Caco-2 (cell line): ENCODE measurements around the gene RGS6. TPM values are rescaled to one million over a fixed set of nuclear protein-coding genes. Genes with fewer than 3 reads are reported as not detected.

Experiments
- BruUV-seq: library from RNA; stranded (reverse); fragments of 400-500 nt; replicated peaks from 2 replicates; lab custom pipeline; 2021; lab: Mats Ljungman, UMichigan
- CTCF ChIA-PET: fragments of 300-600 bp; sonication (Branson Sonifier 250); formaldehyde crosslinking; loops from one replicate; lab custom pipeline; 2022; ENCODE audit warnings: antibody characterized with exemption; lab: Charles Lee
- POLR2A ChIA-PET: fragments of 300-600 bp; sonication (Branson Sonifier 250); formaldehyde crosslinking; loops from one replicate; lab custom pipeline; 2022; ENCODE audit warnings: antibody characterized with exemption; lab: Charles Lee
- DNase-seq, 2 experiments: peaks; one replicate each; pipeline versions ENCODE4 v3.0.0 to v3.0.0-alpha.2; 2020 to 2022
- H3K27me3 ChIP-seq: replicated peaks from 2 replicates; pipeline ENCODE4 v1.6.0; 2011; ENCODE audit warnings: low read length; ENCODE audit not compliant: control insufficient read depth, insufficient read depth
- H3K36me3 ChIP-seq: 2 replicates; pipeline ENCODE4 v1.5.1; 2011; ENCODE audit warnings: low read length; ENCODE audit not compliant: control insufficient read depth, insufficient read depth
- H3K4me1 ChIP-seq: fragments of 250-450 bp; sonication (Bioruptor Pico); 2 replicates; pipeline ENCODE4 v1.5.1; 2020; ENCODE audit warnings: mild to moderate bottlenecking
- H3K4me3 ChIP-seq: 2 replicates; pipeline ENCODE4 v1.5.1; 2011; ENCODE audit warnings: low read depth, mild to moderate bottlenecking, control low read depth, low read length
- H3K9me3 ChIP-seq: fragments of 250-450 bp; sonication (Bioruptor Pico); 2 replicates; pipeline ENCODE4 v1.5.1; 2020; ENCODE audit warnings: mild to moderate bottlenecking, moderate library complexity
- H3K27ac Mint-ChIP-seq: one replicate; pipeline ENCODE4 v1.8.0; 2022; ENCODE audit warnings: mixed read lengths; ENCODE audit not compliant: unreplicated experiment
- H3K27me3 Mint-ChIP-seq: one replicate; pipeline ENCODE4 v1.8.0; 2022; ENCODE audit warnings: mixed read lengths; ENCODE audit not compliant: insufficient read depth, unreplicated experiment
- H3K36me3 Mint-ChIP-seq: one replicate; pipeline ENCODE4 v1.8.0; 2022; ENCODE audit warnings: mild to moderate bottlenecking, mixed read lengths; ENCODE audit not compliant: insufficient read depth, unreplicated experiment
- H3K4me1 Mint-ChIP-seq: one replicate; pipeline ENCODE4 v1.8.0; 2022; ENCODE audit warnings: low read depth, mixed read lengths; ENCODE audit not compliant: unreplicated experiment
- H3K4me3 Mint-ChIP-seq: one replicate; pipeline ENCODE4 v1.8.0; 2022; ENCODE audit warnings: mild to moderate bottlenecking, moderate library complexity, mixed read lengths; ENCODE audit not compliant: unreplicated experiment
- H3K9me3 Mint-ChIP-seq: one replicate; pipeline ENCODE4 v1.8.0; 2022; ENCODE audit warnings: mixed read lengths; ENCODE audit not compliant: unreplicated experiment
- intact Hi-C: fragments of 100-400 bp; cut with micrococcal nuclease; formaldehyde crosslinking; loops from one replicate; pipeline ENCODE4 v1.10.0; 2022; ENCODE audit not compliant: unreplicated experiment
- total RNA-seq: library from RNA; stranded (reverse); gene quantifications from 2 replicates; pipeline ENCODE4 v1.2.3, GENCODE V29; 2022
- TF ChIP-seq, protein P1 (sequence below), 2 experiments: fragments of 200-600 bp in 1 of 2; IDR thresholded peaks; 1 replicate in 1 of 2; 2 replicates in 1 of 2; pipeline versions ENCODE4 v1.5.1 to v1.8.0; 2011 to 2022; ENCODE audit warnings: antibody characterized with exemption in 1 of 2, control low read depth in 1 of 2, inconsistent platforms in 1 of 2, low read depth in 1 of 2, low read length in 1 of 2, mild to moderate bottlenecking in 1 of 2, moderate library complexity in 1 of 2; ENCODE audit not compliant: insufficient read depth in 1 of 2, severe bottlenecking in 1 of 2, unreplicated experiment in 1 of 2

RGS6 gene
- total RNA-seq, 1 experiment from 2014 or later = not detected

DNA sequence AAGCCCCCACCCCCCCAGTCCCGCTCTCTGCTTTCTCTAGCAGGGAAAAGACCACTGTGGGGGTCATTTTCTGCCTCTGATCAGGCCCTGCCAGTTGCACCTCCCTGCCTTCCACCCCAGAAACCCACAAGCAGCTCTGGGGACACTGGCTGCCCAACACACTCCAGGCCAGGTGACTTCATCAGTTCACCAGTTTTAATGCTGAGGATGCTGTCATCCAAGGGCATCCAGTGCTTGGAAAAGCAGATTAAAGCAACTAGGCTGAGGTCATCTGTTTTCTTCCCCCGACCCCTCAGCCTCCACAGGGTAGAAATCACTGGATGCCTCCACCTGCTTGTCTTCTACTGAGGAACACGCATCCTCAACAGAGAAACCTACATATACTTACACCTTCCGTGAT, 679.3 kb downstream of the RGS6 start:
- Mint-ChIP-seq H3K4me1 (no peaks in the 10 kb centered on the region), H3K9me3 (no peaks in the 10 kb centered on the region), H3K27me3 (peaks cover 19% of the 10 kb centered on the region), H3K36me3 (no peaks in the 10 kb centered on the region), H3K4me3 (no peak overlapping the region), H3K27ac (no peak overlapping the region)
- no peaks in the 10 kb centered on the region for H3K4me1 ChIP-seq
- peaks cover 2% of the 10 kb centered on the region; the same call in 1 of the 2 replicates for H3K27me3 ChIP-seq
- TF ChIP-seq, protein P1, sequence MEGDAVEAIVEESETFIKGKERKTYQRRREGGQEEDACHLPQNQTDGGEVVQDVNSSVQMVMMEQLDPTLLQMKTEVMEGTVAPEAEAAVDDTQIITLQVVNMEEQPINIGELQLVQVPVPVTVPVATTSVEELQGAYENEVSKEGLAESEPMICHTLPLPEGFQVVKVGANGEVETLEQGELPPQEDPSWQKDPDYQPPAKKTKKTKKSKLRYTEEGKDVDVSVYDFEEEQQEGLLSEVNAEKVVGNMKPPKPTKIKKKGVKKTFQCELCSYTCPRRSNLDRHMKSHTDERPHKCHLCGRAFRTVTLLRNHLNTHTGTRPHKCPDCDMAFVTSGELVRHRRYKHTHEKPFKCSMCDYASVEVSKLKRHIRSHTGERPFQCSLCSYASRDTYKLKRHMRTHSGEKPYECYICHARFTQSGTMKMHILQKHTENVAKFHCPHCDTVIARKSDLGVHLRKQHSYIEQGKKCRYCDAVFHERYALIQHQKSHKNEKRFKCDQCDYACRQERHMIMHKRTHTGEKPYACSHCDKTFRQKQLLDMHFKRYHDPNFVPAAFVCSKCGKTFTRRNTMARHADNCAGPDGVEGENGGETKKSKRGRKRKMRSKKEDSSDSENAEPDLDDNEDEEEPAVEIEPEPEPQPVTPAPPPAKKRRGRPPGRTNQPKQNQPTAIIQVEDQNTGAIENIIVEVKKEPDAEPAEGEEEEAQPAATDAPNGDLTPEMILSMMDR (IDR thresholded peaks at IDR 0.05; ENCODE audit: insufficient read depth in 1 of 2, low read depth in 1 of 2, low read length in 1 of 2, severe bottlenecking in 1 of 2, unreplicated experiment in 1 of 2) = no peak
- no peak overlapping the region for H3K4me3 ChIP-seq
- BruUV-seq = no TSS peak
- H3K9me3 ChIP-seq = no peaks in the 10 kb centered on the region
- POLR2A ChIA-PET = no interaction called here
- CTCF ChIA-PET = no interaction called here
- no peaks in the 10 kb centered on the region for H3K36me3 ChIP-seq
- intact Hi-C loops = no loop called here
- no peak for DNase-seq

DNA sequence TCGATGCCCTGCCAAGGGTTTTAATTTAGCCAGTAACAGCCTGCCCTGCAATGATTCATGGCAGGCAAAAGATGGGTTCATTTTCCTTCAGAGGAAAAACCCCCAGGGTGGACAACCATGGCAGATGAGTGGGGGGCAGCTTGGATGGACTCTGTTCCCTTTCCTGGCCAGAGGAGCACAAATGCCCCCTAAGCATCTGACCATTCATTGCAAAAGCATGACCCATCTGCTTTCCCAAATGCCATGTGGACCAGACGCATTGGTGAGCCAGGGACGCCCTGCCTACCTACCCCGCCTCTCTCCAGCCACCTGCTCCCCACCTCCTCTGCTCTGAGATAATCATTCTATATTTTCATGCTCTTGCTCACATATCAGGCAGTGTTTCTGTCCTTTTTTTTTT, 679.8 kb downstream of the RGS6 start:
- Histone ChIP-seq H3K4me3 (no peak overlapping the region), H3K27me3 (peaks cover 2% of the 10 kb centered on the region; the same call in 1 of the 2 replicates), H3K4me1 (no peaks in the 10 kb centered on the region), H3K9me3 (no peaks in the 10 kb centered on the region), H3K36me3 (no peaks in the 10 kb centered on the region)
- no peak overlapping the region for H3K4me3 Mint-ChIP-seq
- BruUV-seq = no TSS peak
- H3K4me1 Mint-ChIP-seq = no peaks in the 10 kb centered on the region
- intact Hi-C loops = no loop called here
- H3K9me3 Mint-ChIP-seq = no peaks in the 10 kb centered on the region
- DNase-seq = no peak
- ChIA-PET POLR2A (no interaction called here), CTCF (no interaction called here)
- H3K27me3 Mint-ChIP-seq = peaks cover 19% of the 10 kb centered on the region
- no peaks in the 10 kb centered on the region for H3K36me3 Mint-ChIP-seq
- H3K27ac Mint-ChIP-seq = no peak overlapping the region
- TF ChIP-seq, protein P1 (IDR thresholded peaks at IDR 0.05; ENCODE audit: insufficient read depth in 1 of 2, low read depth in 1 of 2, low read length in 1 of 2, severe bottlenecking in 1 of 2, unreplicated experiment in 1 of 2) = no peak

DNA sequence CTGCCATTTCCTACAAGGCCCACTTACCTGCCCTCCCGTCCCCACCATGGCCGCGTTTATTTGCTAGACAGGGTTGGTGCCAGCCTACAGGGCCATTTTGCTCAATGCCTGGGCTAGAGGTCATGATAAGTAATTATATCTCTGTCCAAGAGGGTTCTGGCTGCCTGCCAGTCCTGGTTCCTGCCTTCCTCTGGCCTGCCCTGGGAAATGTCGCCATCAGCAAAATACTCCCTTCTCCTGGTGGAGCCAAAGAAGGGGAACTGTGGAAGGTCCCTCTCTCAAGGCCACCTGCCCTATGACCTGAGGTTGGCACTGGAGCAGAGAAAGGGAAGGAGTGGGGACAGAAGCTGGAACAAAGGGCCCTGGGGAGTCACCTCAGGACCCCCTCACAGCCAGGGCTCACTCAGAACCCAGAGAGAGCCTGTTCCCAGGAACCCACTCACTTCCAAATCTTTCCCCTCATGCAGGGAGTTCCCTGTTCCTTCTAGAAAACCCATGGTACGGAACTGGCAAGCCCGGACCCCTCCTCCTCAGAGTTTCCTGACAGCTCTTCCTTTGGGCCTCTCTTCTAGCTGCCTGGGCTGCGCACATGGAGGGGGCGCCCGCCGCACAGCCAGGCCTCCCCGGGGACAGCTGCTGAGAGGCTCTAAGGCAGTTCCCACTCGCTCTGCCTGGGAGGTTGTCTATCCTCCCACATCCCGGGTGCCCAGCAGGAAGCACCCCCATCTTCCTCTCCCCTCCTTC, 681.2 kb downstream of the RGS6 start:
- H3K4me3 ChIP-seq = no peak overlapping the region
- ChIA-PET CTCF (no interaction called here), POLR2A (no interaction called here)
- no peak overlapping the region for H3K27ac Mint-ChIP-seq
- no TSS peak for BruUV-seq
- H3K4me3 Mint-ChIP-seq = no peak overlapping the region
- no peaks in the 10 kb centered on the region for H3K9me3 Mint-ChIP-seq
- H3K36me3 Mint-ChIP-seq = no peaks in the 10 kb centered on the region
- H3K36me3 ChIP-seq = no peaks in the 10 kb centered on the region
- no peak for DNase-seq
- peaks cover 19% of the 10 kb centered on the region for H3K27me3 Mint-ChIP-seq
- H3K9me3 ChIP-seq = no peaks in the 10 kb centered on the region
- peaks cover 2% of the 10 kb centered on the region; the same call in 1 of the 2 replicates for H3K27me3 ChIP-seq
- TF ChIP-seq, protein P1 (IDR thresholded peaks at IDR 0.05; ENCODE audit: insufficient read depth in 1 of 2, low read depth in 1 of 2, low read length in 1 of 2, severe bottlenecking in 1 of 2, unreplicated experiment in 1 of 2) = no peak
- intact Hi-C loops = no loop called here
- H3K4me1 ChIP-seq = no peaks in the 10 kb centered on the region
- no peaks in the 10 kb centered on the region for H3K4me1 Mint-ChIP-seq
